HEK293 (cell line): ENCODE data around the gene GNG12.

ENCODE experiments used
- CTCF ChIA-PET: fragments of 350-600 bp; formaldehyde crosslinking; extraction: SDS; loops from one replicate; lab custom pipeline; 2021; ENCODE audit warnings: antibody characterized with exemption; lab: Yijun Ruan, JAX
- POLR2A ChIA-PET: fragments of 300-600 bp; formaldehyde crosslinking; extraction: SDS; loops from one replicate; lab custom pipeline; 2020; ENCODE audit warnings: antibody characterized with exemption, inconsistent platforms; lab: Yijun Ruan, JAX
- H3K27ac ChIP-seq: fragments of 200-500 bp; sonication (Bioruptor generic); 2 replicates; pipeline ENCODE4 v1.5.1; 2014; ENCODE audit warnings: low read depth, low read length, control low read depth, inconsistent platforms; ENCODE audit errors: extremely low read depth
- H3K36me3 ChIP-seq, 2 experiments: fragments of 200-500 bp in 1 of 2; sonication (Bioruptor generic) in 1 of 2; 1 replicate in 1 of 2; 2 replicates in 1 of 2; pipeline ENCODE4 v1.5.1; 2014 to 2017; ENCODE audit warnings: inconsistent platforms in 2 of 2, low read length in 2 of 2; ENCODE audit not compliant: control insufficient read depth in 2 of 2, insufficient read depth in 1 of 2
- H3K4me1 ChIP-seq: fragments of 200-500 bp; sonication (Bioruptor generic); 2 replicates; pipeline ENCODE4 v1.5.1; 2014; ENCODE audit warnings: mild to moderate bottlenecking, low read length, inconsistent platforms; ENCODE audit not compliant: control insufficient read depth, insufficient read depth
- H3K4me3 ChIP-seq: 2 replicates; pipeline ENCODE4 v1.5.1; 2011; ENCODE audit warnings: low read depth, mild to moderate bottlenecking, control low read depth, low read length, moderate library complexity
- H3K9me3 ChIP-seq: fragments of 200-500 bp; sonication (Bioruptor generic); 2 replicates; pipeline ENCODE4 v1.5.1; 2014; ENCODE audit warnings: low read depth, low read length, inconsistent platforms; ENCODE audit not compliant: control insufficient read depth, insufficient read depth
- ZBTB20 ChIP-seq: fragments of 450-650 bp; formaldehyde crosslinking; IDR thresholded peaks from 2 replicates; pipeline ENCODE4 v1.5.1; 2016; ENCODE audit warnings: missing biosample characterization, missing genetic modification characterization
- ZNF19 ChIP-seq: fragments of 450-650 bp; formaldehyde crosslinking; IDR thresholded peaks from 2 replicates; pipeline ENCODE4; 2016; ENCODE audit warnings: missing biosample characterization, missing genetic modification characterization, low read depth
- ZNF37A ChIP-seq: fragments of 450-650 bp; IDR thresholded peaks from 2 replicates; pipeline ENCODE4 v1.5.1; 2018; ENCODE audit warnings: missing biosample characterization, missing genetic modification characterization
- ZNF548 ChIP-seq: fragments of 450-650 bp; formaldehyde crosslinking; IDR thresholded peaks from 2 replicates; pipeline ENCODE4 v1.5.1; 2016; ENCODE audit warnings: missing biosample characterization, missing genetic modification characterization
- ZNF571 ChIP-seq: fragments of 450-650 bp; formaldehyde crosslinking; IDR thresholded peaks from 2 replicates; pipeline ENCODE4 v1.5.0; 2017; ENCODE audit warnings: missing biosample characterization, missing genetic modification characterization
- ZNF654 ChIP-seq: fragments of 450-650 bp; formaldehyde crosslinking; IDR thresholded peaks from 2 replicates; pipeline ENCODE4 v1.5.1; 2016; ENCODE audit warnings: low read depth, missing biosample characterization, missing genetic modification characterization
- ZNF692 ChIP-seq: fragments of 450-650 bp; formaldehyde crosslinking; IDR thresholded peaks from 2 replicates; pipeline ENCODE4 v1.5.1; 2016; ENCODE audit warnings: missing biosample characterization, missing genetic modification characterization
- ZNF707 ChIP-seq: fragments of 450-650 bp; formaldehyde crosslinking; IDR thresholded peaks from 2 replicates; pipeline ENCODE4 v1.5.1; 2016; ENCODE audit warnings: missing biosample characterization, missing genetic modification characterization
- ZSCAN16 ChIP-seq: fragments of 450-650 bp; formaldehyde crosslinking; IDR thresholded peaks from 2 replicates; pipeline ENCODE4 v1.5.1; 2016; ENCODE audit warnings: missing biosample characterization, missing genetic modification characterization
- ZSCAN23 ChIP-seq: fragments of 450-650 bp; formaldehyde crosslinking; IDR thresholded peaks from 2 replicates; pipeline ENCODE4 v1.5.1; 2016; ENCODE audit warnings: missing biosample characterization, missing genetic modification characterization
- TF ChIP-seq, protein P1 (sequence below): fragments of 450-650 bp; formaldehyde crosslinking; IDR thresholded peaks from 2 replicates; pipeline ENCODE4 v1.5.1; 2016; ENCODE audit warnings: missing biosample characterization, missing genetic modification characterization, low read depth
- TF ChIP-seq, protein P2 (sequence below): fragments of 450-650 bp; formaldehyde crosslinking; IDR thresholded peaks from 2 replicates; pipeline ENCODE4 v1.5.1; 2016; ENCODE audit warnings: missing biosample characterization, missing genetic modification characterization, borderline replicate concordance

GNG12 gene

GRCh38 chr1:67729872-67730271 lies 103.4 kb downstream of the GNG12 start:
- Histone ChIP-seq H3K9me3 (no peaks in the 10 kb centered on the region), H3K27ac (no peak overlapping the region)
- TF ChIP-seq ZBTB20 (tag by site-specific recombination) (no peak), ZNF37A (tag by site-specific recombination) (no peak), ZSCAN16 (tag by site-specific recombination) (no peak), ZNF548 (tag by site-specific recombination) (no peak), ZNF571 (tag by site-specific recombination) (no peak), ZSCAN23 (tag by site-specific recombination) (no peak), ZNF707 (tag by site-specific recombination) (no peak)
- TF ChIP-seq, protein P1, sequence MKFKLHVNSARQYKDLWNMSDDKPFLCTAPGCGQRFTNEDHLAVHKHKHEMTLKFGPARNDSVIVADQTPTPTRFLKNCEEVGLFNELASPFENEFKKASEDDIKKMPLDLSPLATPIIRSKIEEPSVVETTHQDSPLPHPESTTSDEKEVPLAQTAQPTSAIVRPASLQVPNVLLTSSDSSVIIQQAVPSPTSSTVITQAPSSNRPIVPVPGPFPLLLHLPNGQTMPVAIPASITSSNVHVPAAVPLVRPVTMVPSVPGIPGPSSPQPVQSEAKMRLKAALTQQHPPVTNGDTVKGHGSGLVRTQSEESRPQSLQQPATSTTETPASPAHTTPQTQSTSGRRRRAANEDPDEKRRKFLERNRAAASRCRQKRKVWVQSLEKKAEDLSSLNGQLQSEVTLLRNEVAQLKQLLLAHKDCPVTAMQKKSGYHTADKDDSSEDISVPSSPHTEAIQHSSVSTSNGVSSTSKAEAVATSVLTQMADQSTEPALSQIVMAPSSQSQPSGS (tag by site-specific recombination) = no peak
- TF ChIP-seq, protein P2, sequence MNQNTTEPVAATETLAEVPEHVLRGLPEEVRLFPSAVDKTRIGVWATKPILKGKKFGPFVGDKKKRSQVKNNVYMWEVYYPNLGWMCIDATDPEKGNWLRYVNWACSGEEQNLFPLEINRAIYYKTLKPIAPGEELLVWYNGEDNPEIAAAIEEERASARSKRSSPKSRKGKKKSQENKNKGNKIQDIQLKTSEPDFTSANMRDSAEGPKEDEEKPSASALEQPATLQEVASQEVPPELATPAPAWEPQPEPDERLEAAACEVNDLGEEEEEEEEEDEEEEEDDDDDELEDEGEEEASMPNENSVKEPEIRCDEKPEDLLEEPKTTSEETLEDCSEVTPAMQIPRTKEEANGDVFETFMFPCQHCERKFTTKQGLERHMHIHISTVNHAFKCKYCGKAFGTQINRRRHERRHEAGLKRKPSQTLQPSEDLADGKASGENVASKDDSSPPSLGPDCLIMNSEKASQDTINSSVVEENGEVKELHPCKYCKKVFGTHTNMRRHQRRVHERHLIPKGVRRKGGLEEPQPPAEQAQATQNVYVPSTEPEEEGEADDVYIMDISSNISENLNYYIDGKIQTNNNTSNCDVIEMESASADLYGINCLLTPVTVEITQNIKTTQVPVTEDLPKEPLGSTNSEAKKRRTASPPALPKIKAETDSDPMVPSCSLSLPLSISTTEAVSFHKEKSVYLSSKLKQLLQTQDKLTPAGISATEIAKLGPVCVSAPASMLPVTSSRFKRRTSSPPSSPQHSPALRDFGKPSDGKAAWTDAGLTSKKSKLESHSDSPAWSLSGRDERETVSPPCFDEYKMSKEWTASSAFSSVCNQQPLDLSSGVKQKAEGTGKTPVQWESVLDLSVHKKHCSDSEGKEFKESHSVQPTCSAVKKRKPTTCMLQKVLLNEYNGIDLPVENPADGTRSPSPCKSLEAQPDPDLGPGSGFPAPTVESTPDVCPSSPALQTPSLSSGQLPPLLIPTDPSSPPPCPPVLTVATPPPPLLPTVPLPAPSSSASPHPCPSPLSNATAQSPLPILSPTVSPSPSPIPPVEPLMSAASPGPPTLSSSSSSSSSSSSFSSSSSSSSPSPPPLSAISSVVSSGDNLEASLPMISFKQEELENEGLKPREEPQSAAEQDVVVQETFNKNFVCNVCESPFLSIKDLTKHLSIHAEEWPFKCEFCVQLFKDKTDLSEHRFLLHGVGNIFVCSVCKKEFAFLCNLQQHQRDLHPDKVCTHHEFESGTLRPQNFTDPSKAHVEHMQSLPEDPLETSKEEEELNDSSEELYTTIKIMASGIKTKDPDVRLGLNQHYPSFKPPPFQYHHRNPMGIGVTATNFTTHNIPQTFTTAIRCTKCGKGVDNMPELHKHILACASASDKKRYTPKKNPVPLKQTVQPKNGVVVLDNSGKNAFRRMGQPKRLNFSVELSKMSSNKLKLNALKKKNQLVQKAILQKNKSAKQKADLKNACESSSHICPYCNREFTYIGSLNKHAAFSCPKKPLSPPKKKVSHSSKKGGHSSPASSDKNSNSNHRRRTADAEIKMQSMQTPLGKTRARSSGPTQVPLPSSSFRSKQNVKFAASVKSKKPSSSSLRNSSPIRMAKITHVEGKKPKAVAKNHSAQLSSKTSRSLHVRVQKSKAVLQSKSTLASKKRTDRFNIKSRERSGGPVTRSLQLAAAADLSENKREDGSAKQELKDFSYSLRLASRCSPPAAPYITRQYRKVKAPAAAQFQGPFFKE (tag by site-specific recombination) = no peak
- TF ChIP-seq, all 188 proteins: peak for 0
- no peaks in the 10 kb centered on the region for H3K36me3 ChIP-seq
- H3K4me1 ChIP-seq = no peaks in the 10 kb centered on the region
- POLR2A ChIA-PET = interaction anchor here (3.3 kb wide), 1 partner anchor 45 kb away, joined by 8 read pairs; the partner anchor contains the start of gene GADD45A
- CTCF ChIA-PET = interaction anchor here (1.0 kb wide), 1 partner anchor 168 kb away, joined by 4 read pairs; no protein-coding TSS in a partner anchor
- H3K4me3 ChIP-seq = no peak overlapping the region

DNA sequence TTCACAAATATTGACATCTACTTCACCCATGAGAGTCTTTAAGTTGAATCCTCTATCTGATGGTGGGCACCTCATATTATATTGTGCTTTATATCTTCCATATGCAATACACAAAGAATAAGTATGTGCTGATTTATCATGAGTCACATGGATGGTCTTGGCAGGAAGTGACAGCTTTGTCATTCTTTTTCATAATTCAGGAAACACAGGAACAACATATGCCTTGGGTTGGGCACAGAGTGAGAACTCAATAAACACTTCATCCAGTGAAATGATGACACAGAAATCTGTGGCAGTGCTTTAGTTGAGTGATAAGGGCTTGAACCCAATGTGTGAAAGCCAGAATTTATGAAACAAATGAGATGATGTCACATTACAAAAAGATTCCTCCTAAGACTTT lies 107.0 kb downstream of the GNG12 start:
- H3K9me3 ChIP-seq = no peaks in the 10 kb centered on the region
- no peak overlapping the region for H3K4me3 ChIP-seq
- CTCF ChIA-PET = interaction anchor here (1.8 kb wide), 1 partner anchor 11 kb away, joined by 3 read pairs; no protein-coding TSS in a partner anchor
- no peaks in the 10 kb centered on the region for H3K36me3 ChIP-seq
- no peaks in the 10 kb centered on the region; the same call in 1 of the 2 replicates for H3K4me1 ChIP-seq
- H3K27ac ChIP-seq = no peak overlapping the region
- POLR2A ChIA-PET = no interaction called here
- TF ChIP-seq, protein P1 (tag by site-specific recombination) = peak; percentile 39; the same call in 1 of the 2 replicates
- TF ChIP-seq ZNF654 (tag by site-specific recombination) = no peak
- TF ChIP-seq, all 188 proteins: peak for 1

GRCh38 chr1:67724928-67725560 lies 108.2 kb downstream of the GNG12 start:
- ChIA-PET POLR2A (no interaction called here), CTCF (interaction anchor here (0.6 kb wide), 2 partner anchors 18 to 936 kb away, joined by 3 read pairs; no protein-coding TSS in a partner anchor)
- no peak overlapping the region for H3K27ac ChIP-seq
- no peaks in the 10 kb centered on the region for H3K36me3 ChIP-seq
- H3K4me3 ChIP-seq = no peak overlapping the region
- no peaks in the 10 kb centered on the region for H3K9me3 ChIP-seq
- peaks cover 5% of the 10 kb centered on the region for H3K4me1 ChIP-seq
- TF ChIP-seq ZNF692 (tag by site-specific recombination) = no peak
- TF ChIP-seq ZNF19 (tag by site-specific recombination) = no peak
- TF ChIP-seq, protein P2 (tag by site-specific recombination) = no peak
